Panc1 (cell line): ENCODE measurements around the gene PRR30. TPM values are rescaled to one million over a fixed set of nuclear protein-coding genes. Genes with fewer than 3 reads are reported as not detected.
A peak's percentile ranks its signal among the peaks of the same experiment; 100 is the strongest.

Experiments used
- ATAC-seq: fragments of 200-7000 bp; cut with Tn5 transposase; 2 replicates; pipeline ENCODE4 v1.9.1; 2020; ENCODE audit warnings: mild to moderate bottlenecking, moderate library complexity
- BruUV-seq: library from RNA; stranded (reverse); fragments of 400-500 nt; replicated peaks from 2 replicates; lab custom pipeline; 2021; lab: Mats Ljungman, UMichigan
- CTCF ChIA-PET: fragments of 300-600 bp; sonication (Branson Sonifier 250); formaldehyde crosslinking; loops from one replicate; lab custom pipeline; 2022; ENCODE audit warnings: antibody characterized with exemption; lab: Charles Lee
- POLR2A ChIA-PET: fragments of 300-600 bp; sonication (Branson Sonifier 250); formaldehyde crosslinking; loops from one replicate; lab custom pipeline; 2022; ENCODE audit warnings: antibody characterized with exemption; lab: Charles Lee
- DNase-seq: peaks from one replicate; pipeline ENCODE4 v3.0.0-alpha.2; 2010; ENCODE audit warnings: low read depth, low spot score
- H3K27ac ChIP-seq: 2 replicates; pipeline ENCODE4 v1.5.1; 2011; ENCODE audit warnings: mild to moderate bottlenecking, low read length, inconsistent platforms
- H3K27me3 ChIP-seq: fragments of 200-500 bp; sonication (Bioruptor generic); 2 replicates; pipeline ENCODE4 v1.6.0; 2014; ENCODE audit warnings: low read length, inconsistent platforms; ENCODE audit not compliant: control insufficient read depth, insufficient read depth
- H3K36me3 ChIP-seq: fragments of 200-500 bp; sonication (Bioruptor generic); 2 replicates; pipeline ENCODE4 v1.5.1; 2014; ENCODE audit warnings: inconsistent platforms, mild to moderate bottlenecking, low read length, moderate library complexity; ENCODE audit not compliant: control insufficient read depth, insufficient read depth
- H3K4me1 ChIP-seq: 2 replicates; pipeline ENCODE4 v1.5.1; 2011; ENCODE audit warnings: inconsistent platforms, mild to moderate bottlenecking, low read length, moderate library complexity; ENCODE audit not compliant: control insufficient read depth, insufficient read depth
- H3K4me3 ChIP-seq, 2 experiments: 2 replicates each; pipeline ENCODE4 v1.5.1; 2011 to 2012; ENCODE audit warnings: low read depth in 2 of 2, low read length in 2 of 2, mild to moderate bottlenecking in 2 of 2, inconsistent platforms in 1 of 2, moderate library complexity in 1 of 2
- H3K9me3 ChIP-seq: fragments of 200-500 bp; sonication (Bioruptor generic); 2 replicates; pipeline ENCODE4 v1.5.1; 2014; ENCODE audit warnings: low read depth, mild to moderate bottlenecking, inconsistent platforms, low read length, moderate library complexity; ENCODE audit not compliant: control insufficient read depth, insufficient read depth
- POLR2AphosphoS5 ChIP-seq: IDR thresholded peaks from 2 replicates; pipeline ENCODE4 v1.6.1; 2012; ENCODE audit warnings: mild to moderate bottlenecking, low read depth, low read length, moderate library complexity
- SIN3A ChIP-seq: IDR thresholded peaks from 2 replicates; pipeline ENCODE4 v1.6.1; 2012; ENCODE audit warnings: low read depth, mild to moderate bottlenecking, low read length, moderate library complexity, borderline replicate concordance; ENCODE audit not compliant: insufficient read depth
- TCF7L2 ChIP-seq: IDR thresholded peaks from 2 replicates; pipeline ENCODE4 v1.6.1; 2011; ENCODE audit warnings: mild to moderate bottlenecking, low read depth, low read length, inconsistent platforms
- in situ Hi-C: cut with HindIII; loops from 2 replicates; pipeline ENCODE4 v1.10.0; 2016; ENCODE audit warnings: low sequenced_read_pairs, low pct_unique_long_range_greater_than_20kb
- intact Hi-C: fragments of 100-400 bp; cut with micrococcal nuclease; formaldehyde crosslinking; loops from one replicate; pipeline ENCODE4 v1.10.0; 2022; ENCODE audit not compliant: unreplicated experiment
- total RNA-seq: library from RNA; stranded (reverse); gene quantifications from one replicate; pipeline ENCODE4 v1.2.1, GENCODE V29; 2021; ENCODE audit not compliant: unreplicated experiment
- TF ChIP-seq, protein P1 (sequence below), 2 experiments: IDR thresholded peaks; 2 replicates each; pipeline ENCODE4 v1.6.1; 2011 to 2012; ENCODE audit warnings: low read depth in 2 of 2, control low read depth in 1 of 2, low read length in 1 of 2, mild to moderate bottlenecking in 1 of 2, moderate library complexity in 1 of 2; ENCODE audit not compliant: insufficient read depth in 1 of 2
- TF ChIP-seq, protein P2 (sequence below): fragments of 450-650 bp; IDR thresholded peaks from 2 replicates; pipeline ENCODE4 v1.5.1; 2017; ENCODE audit warnings: mild to moderate bottlenecking

The PRR30 gene
- total RNA-seq, 1 experiment from 2014 or later: not detected

DNA sequence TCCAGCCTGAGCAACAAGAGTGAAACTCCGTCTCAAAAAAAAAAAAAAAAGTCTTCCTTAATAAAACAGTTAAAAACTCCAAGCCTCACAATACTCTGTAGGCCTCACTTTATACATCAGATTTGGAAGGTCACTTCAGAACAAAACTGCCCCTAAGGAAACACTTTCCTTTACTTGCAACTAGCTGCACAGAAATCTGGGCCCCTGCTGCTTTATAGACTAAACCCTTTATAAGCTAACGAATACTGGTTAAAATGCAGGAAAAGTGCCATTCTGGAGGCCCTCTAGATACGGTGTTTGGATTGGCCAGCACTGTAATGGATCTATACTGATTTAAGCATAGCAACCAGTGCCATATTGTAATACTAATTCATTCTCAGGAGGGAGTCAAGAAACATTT lies 14.1 kb downstream of the PRR30 start:
- CTCF ChIA-PET: interaction anchor here (1.5 kb wide), 1 partner anchor 66 kb away, joined by 7 read pairs; no protein-coding TSS in a partner anchor
- ATAC-seq: no peak
- POLR2A ChIA-PET: no interaction called here

DNA sequence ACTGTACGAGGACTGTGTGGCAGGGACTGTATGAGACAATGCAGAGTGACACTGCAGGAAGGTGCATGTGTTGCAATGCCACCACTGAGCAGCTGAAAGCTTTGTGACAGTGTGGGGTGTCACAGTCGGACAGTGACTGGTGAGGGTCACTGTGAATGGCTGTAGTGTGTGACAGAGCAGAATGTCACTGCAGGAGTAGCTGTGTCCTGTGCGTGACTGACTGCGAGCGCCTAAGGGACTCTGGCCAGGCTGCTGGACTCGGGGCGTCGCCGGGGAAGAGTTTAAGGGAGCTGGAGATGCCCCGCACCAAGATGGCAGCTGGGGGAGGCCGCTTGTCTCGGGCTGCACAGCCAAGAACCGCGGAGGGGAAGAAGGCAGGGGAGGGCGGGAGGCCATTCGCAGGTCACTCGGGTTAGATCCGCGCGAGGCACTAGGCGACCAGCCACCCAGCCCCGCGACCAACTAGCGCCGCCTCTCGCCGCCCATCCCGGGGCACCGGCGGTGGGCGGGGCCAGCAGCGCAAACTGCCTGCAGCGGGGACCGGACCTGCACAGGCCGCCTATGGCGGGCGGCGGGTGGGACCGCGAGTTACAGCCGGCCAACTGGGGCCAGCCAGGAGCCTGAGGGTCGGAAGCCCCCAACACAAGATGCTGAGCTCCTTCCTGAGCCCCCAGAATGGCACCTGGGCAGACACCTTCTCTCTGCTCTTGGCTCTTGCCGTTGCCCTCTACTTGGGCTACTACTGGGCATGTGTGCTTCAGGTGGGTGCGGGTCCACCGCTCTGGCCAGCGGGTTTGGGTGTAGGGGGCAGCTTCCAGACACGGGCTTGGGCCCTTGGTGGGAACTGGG lies 15.7 kb downstream of the PRR30 start, which contains the start of gene ABHD1:
Gene ABHD1 (plus strand): TSS at position 514 of the 849 bp plus-strand sequence. CDS start 134 bp downstream, at position 648.
- ChIA-PET CTCF (interaction anchor here (0.8 kb wide), 1 partner anchor 68 kb away, joined by 6 read pairs; no protein-coding TSS in a partner anchor), POLR2A (no interaction called here)
- TF ChIP-seq TCF7L2: no peak
- TF ChIP-seq, protein P1, sequence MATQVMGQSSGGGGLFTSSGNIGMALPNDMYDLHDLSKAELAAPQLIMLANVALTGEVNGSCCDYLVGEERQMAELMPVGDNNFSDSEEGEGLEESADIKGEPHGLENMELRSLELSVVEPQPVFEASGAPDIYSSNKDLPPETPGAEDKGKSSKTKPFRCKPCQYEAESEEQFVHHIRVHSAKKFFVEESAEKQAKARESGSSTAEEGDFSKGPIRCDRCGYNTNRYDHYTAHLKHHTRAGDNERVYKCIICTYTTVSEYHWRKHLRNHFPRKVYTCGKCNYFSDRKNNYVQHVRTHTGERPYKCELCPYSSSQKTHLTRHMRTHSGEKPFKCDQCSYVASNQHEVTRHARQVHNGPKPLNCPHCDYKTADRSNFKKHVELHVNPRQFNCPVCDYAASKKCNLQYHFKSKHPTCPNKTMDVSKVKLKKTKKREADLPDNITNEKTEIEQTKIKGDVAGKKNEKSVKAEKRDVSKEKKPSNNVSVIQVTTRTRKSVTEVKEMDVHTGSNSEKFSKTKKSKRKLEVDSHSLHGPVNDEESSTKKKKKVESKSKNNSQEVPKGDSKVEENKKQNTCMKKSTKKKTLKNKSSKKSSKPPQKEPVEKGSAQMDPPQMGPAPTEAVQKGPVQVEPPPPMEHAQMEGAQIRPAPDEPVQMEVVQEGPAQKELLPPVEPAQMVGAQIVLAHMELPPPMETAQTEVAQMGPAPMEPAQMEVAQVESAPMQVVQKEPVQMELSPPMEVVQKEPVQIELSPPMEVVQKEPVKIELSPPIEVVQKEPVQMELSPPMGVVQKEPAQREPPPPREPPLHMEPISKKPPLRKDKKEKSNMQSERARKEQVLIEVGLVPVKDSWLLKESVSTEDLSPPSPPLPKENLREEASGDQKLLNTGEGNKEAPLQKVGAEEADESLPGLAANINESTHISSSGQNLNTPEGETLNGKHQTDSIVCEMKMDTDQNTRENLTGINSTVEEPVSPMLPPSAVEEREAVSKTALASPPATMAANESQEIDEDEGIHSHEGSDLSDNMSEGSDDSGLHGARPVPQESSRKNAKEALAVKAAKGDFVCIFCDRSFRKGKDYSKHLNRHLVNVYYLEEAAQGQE (IDR thresholded peaks at IDR 0.05; ENCODE audit: insufficient read depth in 1 of 2, low read depth in 2 of 2, low read length in 1 of 2): no peak; a peak in 1 of 4 replicates
- no peak for TF ChIP-seq SIN3A
- TF ChIP-seq POLR2AphosphoS5: no peak
- TF ChIP-seq, protein P2, sequence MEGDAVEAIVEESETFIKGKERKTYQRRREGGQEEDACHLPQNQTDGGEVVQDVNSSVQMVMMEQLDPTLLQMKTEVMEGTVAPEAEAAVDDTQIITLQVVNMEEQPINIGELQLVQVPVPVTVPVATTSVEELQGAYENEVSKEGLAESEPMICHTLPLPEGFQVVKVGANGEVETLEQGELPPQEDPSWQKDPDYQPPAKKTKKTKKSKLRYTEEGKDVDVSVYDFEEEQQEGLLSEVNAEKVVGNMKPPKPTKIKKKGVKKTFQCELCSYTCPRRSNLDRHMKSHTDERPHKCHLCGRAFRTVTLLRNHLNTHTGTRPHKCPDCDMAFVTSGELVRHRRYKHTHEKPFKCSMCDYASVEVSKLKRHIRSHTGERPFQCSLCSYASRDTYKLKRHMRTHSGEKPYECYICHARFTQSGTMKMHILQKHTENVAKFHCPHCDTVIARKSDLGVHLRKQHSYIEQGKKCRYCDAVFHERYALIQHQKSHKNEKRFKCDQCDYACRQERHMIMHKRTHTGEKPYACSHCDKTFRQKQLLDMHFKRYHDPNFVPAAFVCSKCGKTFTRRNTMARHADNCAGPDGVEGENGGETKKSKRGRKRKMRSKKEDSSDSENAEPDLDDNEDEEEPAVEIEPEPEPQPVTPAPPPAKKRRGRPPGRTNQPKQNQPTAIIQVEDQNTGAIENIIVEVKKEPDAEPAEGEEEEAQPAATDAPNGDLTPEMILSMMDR: no peak
- Histone ChIP-seq H3K4me3 (peak within 1 kb of the TSS; percentile 56 to 63), H3K27me3 (no peaks in the 10 kb centered on the region; the same call in 1 of the 2 replicates), H3K27ac (peak within 1 kb of the TSS; percentile 25; the same call in 1 of the 2 replicates), H3K9me3 (no peaks in the 10 kb centered on the region), H3K36me3 (no peaks in the 10 kb centered on the region), H3K4me1 (no peaks in the 10 kb centered on the region; the same call in 1 of the 2 replicates)
- intact Hi-C loops: no loop called here
- DNase-seq (no peak), ATAC-seq (peak; percentile 84)
- no TSS peak for BruUV-seq
- in situ Hi-C loops: no loop called here

More for the DNA sequence above, 14.1 kb downstream of the PRR30 start:
- H3K9me3 ChIP-seq: no peaks in the 10 kb centered on the region
- no peak for DNase-seq
- TF ChIP-seq POLR2AphosphoS5: no peak
- no peak for TF ChIP-seq TCF7L2
- no peak for TF ChIP-seq SIN3A
- TF ChIP-seq, protein P2: no peak
- TF ChIP-seq, protein P1 (IDR thresholded peaks at IDR 0.05; ENCODE audit: insufficient read depth in 1 of 2, low read depth in 2 of 2, low read length in 1 of 2): no peak
- intact Hi-C loops: no loop called here
- no peak overlapping the region for H3K4me3 ChIP-seq
- no peaks in the 10 kb centered on the region for H3K36me3 ChIP-seq
- no peak overlapping the region for H3K27ac ChIP-seq
- in situ Hi-C loops: no loop called here
- no peaks in the 10 kb centered on the region; the same call in 1 of the 2 replicates for H3K27me3 ChIP-seq
- BruUV-seq: no TSS peak
- H3K4me1 ChIP-seq: no peaks in the 10 kb centered on the region
